Parathyroid adenoma (tissue), 2 donors: Measurements from ENCODE around the gene GPALPP1.

ENCODE experiments used
- H2AFZ ChIP-seq: fragments of 300-600 bp; sonication (generic); one replicate; pipeline ENCODE4 v1.7.0; 2017; ENCODE audit warnings: antibody characterized with exemption, mild to moderate bottlenecking
- H3K27ac ChIP-seq: fragments of 300-600 bp; sonication (generic); one replicate; pipeline ENCODE4 v1.7.0; 2017
- H3K27me3 ChIP-seq: fragments of 300-600 bp; sonication (generic); one replicate; pipeline ENCODE4 v1.7.0; 2017; ENCODE audit warnings: low read length; ENCODE audit not compliant: control insufficient read depth, insufficient read depth
- H3K36me3 ChIP-seq: fragments of 300-600 bp; sonication (generic); one replicate; pipeline ENCODE4 v1.7.0; 2017; ENCODE audit warnings: low read length; ENCODE audit not compliant: control insufficient read depth, insufficient read depth
- H3K4me1 ChIP-seq: fragments of 300-600 bp; sonication (generic); one replicate; pipeline ENCODE4 v1.7.0; 2017; ENCODE audit warnings: control low read depth
- H3K4me2 ChIP-seq: fragments of 300-600 bp; sonication (generic); one replicate; pipeline ENCODE4 v1.7.0; 2017; ENCODE audit warnings: low read length
- H3K4me3 ChIP-seq: fragments of 300-600 bp; sonication (generic); one replicate; pipeline ENCODE4 v1.7.0; 2017; ENCODE audit warnings: low read depth, low read length
- H3K79me2 ChIP-seq: fragments of 300-600 bp; sonication (generic); one replicate; pipeline ENCODE4 v1.7.0; 2017; ENCODE audit warnings: control low read depth
- H3K9ac ChIP-seq: fragments of 300-600 bp; sonication (generic); one replicate; pipeline ENCODE4 v1.7.0; 2017; ENCODE audit warnings: mild to moderate bottlenecking
- H3K9me3 ChIP-seq: fragments of 300-600 bp; sonication (generic); one replicate; pipeline ENCODE4 v1.7.0; 2017; ENCODE audit warnings: low read length; ENCODE audit not compliant: control insufficient read depth
- TF ChIP-seq, protein P1 (sequence below): fragments of 300-600 bp; sonication (generic); IDR thresholded peaks from one replicate; pipeline ENCODE4 v1.7.0; 2017; ENCODE audit warnings: antibody characterized with exemption, mild to moderate bottlenecking
- donor health status: primary hyperparathyroidism.

Gene GPALPP1

DNA sequence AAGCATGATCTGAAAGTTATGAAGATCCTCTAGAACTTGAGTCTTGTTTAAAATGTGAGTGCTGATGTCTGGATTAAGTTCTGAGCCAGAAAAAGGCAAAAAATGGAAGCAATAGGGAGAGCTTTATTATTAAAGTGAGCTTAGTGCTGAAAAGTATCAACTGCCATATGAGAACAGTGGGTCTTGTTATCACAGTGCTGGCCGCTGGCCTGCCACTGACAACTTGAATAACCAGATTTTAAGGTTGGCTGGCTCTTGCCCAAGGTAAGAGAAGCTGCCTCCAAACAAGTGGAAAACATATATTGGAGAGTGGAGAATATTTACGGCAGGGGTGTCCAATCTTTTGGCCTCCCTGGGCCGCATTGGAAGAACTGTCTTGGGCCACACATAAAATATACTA, 33.9 kb upstream of the GPALPP1 start:
- Histone ChIP-seq H3K4me2 (peak overlapping the region; percentile 21), H3K36me3 (no peaks in the 10 kb centered on the region), H3K27me3 (no peaks in the 10 kb centered on the region), H3K27ac (peak overlapping the region; percentile 90), H3K9ac (no peak overlapping the region), H3K4me1 (peaks cover 25% of the 10 kb centered on the region), H3K4me3 (no peak overlapping the region), H3K9me3 (no peaks in the 10 kb centered on the region), H3K79me2 (no peaks in the 10 kb centered on the region), H2AFZ (no peak overlapping the region)
- TF ChIP-seq, protein P1, sequence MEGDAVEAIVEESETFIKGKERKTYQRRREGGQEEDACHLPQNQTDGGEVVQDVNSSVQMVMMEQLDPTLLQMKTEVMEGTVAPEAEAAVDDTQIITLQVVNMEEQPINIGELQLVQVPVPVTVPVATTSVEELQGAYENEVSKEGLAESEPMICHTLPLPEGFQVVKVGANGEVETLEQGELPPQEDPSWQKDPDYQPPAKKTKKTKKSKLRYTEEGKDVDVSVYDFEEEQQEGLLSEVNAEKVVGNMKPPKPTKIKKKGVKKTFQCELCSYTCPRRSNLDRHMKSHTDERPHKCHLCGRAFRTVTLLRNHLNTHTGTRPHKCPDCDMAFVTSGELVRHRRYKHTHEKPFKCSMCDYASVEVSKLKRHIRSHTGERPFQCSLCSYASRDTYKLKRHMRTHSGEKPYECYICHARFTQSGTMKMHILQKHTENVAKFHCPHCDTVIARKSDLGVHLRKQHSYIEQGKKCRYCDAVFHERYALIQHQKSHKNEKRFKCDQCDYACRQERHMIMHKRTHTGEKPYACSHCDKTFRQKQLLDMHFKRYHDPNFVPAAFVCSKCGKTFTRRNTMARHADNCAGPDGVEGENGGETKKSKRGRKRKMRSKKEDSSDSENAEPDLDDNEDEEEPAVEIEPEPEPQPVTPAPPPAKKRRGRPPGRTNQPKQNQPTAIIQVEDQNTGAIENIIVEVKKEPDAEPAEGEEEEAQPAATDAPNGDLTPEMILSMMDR: no peak

DNA sequence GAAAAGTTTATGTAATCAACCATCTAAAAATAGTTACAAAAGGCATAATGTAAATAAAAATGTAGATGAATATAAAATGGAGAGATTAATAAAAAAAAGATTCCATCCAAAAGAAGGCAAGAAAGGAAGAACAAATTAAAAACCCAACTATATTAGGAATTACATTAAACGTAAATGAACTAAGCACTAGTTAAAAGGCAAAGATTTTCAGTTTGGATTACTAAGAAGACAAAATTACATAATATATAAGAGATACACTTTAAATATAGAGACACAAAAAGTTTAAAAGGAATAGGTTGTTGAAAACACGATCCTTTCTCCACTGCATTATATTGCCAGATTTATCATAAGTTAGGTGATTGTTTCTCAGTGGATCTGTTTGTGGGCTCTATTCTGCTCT, 27.3 kb upstream of the GPALPP1 start:
- Histone ChIP-seq H3K79me2 (no peaks in the 10 kb centered on the region), H3K27ac (no peak overlapping the region), H3K4me3 (no peak overlapping the region), H2AFZ (no peak overlapping the region), H3K27me3 (no peaks in the 10 kb centered on the region), H3K9ac (no peak overlapping the region), H3K4me1 (no peaks in the 10 kb centered on the region), H3K36me3 (no peaks in the 10 kb centered on the region), H3K4me2 (no peak overlapping the region), H3K9me3 (no peaks in the 10 kb centered on the region)
- TF ChIP-seq, protein P1: no peak

DNA sequence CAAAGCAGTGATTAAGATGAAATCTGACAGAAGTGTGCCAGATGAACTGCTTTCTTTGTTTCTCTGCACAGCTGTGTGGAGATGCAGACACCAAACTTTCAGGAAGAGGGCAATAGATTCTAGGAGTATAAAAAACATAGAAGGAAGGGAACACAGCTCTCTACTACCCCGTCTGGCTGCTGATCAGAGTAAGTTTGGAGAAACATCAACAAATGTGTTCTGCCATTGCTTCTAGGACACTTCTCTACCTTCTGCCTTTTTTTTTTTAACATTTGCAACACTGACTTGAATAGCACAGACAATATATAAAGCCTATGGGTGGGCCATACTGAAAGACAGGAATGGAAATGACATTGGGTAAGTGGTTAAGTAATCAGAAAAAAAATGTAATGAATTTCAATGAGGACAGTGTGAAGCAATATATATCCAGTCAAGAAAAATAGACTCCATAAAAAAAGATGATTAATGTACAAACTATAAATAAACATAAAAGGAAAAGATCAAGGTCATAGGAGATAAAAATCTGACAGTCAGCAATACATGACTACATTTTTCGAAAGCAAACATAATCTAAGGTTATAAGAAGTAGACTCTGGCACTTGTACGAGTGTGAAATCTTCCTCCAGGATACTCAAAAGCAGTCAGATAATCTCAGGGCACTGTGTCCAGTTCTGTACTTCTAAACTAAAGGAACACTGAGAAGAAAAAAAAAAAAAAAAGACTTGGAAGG, 21.5 kb upstream of the GPALPP1 start:
- H3K9me3 ChIP-seq: no peaks in the 10 kb centered on the region
- no peaks in the 10 kb centered on the region for H3K79me2 ChIP-seq
- no peak overlapping the region for H2AFZ ChIP-seq
- H3K36me3 ChIP-seq: no peaks in the 10 kb centered on the region
- peaks cover 6% of the 10 kb centered on the region for H3K4me1 ChIP-seq
- peak overlapping the region; percentile 46 for H3K4me2 ChIP-seq
- no peak overlapping the region for H3K9ac ChIP-seq
- peak overlapping the region; percentile 70 for H3K27ac ChIP-seq
- H3K27me3 ChIP-seq: no peaks in the 10 kb centered on the region
- TF ChIP-seq, protein P1: peak; percentile 19
- H3K4me3 ChIP-seq: peak overlapping the region; percentile 7

DNA sequence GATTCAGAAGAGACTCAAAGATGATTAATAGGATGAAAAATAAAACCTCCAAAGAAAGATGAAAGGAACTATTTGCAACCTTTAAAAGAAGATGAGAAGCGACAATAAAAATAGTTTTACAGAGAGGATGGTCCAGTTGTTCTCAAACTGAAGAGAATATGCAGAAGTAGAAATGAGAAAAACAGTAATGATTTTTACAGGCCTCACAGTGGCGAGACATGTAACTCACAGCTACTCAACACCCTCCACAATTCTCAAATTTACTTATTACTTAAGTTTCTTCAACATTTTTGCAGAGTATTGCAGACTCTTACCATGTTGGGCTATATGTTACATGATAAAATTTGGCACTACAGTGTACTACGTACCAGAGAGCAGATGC, 20.9 kb upstream of the GPALPP1 start:
- Histone ChIP-seq H3K4me1 (peaks cover 6% of the 10 kb centered on the region), H3K9ac (no peak overlapping the region), H3K4me3 (peak overlapping the region; percentile 7), H3K4me2 (peak overlapping the region; percentile 46), H3K27me3 (no peaks in the 10 kb centered on the region), H3K27ac (peak overlapping the region; percentile 70), H3K9me3 (no peaks in the 10 kb centered on the region), H3K36me3 (no peaks in the 10 kb centered on the region), H2AFZ (no peak overlapping the region), H3K79me2 (no peaks in the 10 kb centered on the region)
- TF ChIP-seq, protein P1: no peak
